Omental fat pad (tissue), 4 donors: Measurements from ENCODE around the gene DHRS11. TPM values are rescaled to one million over a fixed set of nuclear protein-coding genes. Genes with fewer than 3 reads are reported as not detected.

Source experiments
- ATAC-seq: fragments of 150-250 bp; one replicate; pipeline ENCODE4 v1.9.1; 2016; ENCODE audit warnings: mild to moderate bottlenecking, moderate library complexity; ENCODE audit not compliant: low FRiP score
- DNase-seq: peaks from one replicate; pipeline ENCODE4 v3.0.0-alpha.2; 2019; ENCODE audit warnings: low spot score
- total RNA-seq, 4 donors: library from RNA; depleted of rRNA; stranded (reverse); fragments of >200 nt; gene quantifications; one replicate each; pipeline ENCODE4 v1.1.0, GENCODE V29; 2016
- TF ChIP-seq, protein P1 (sequence below), 3 donors: fragments of 450-650 bp; IDR thresholded peaks; one replicate each; pipeline ENCODE4 v1.5.1; 2016 to 2017; ENCODE audit warnings: antibody characterized with exemption in 3 of 3, mild to moderate bottlenecking in 3 of 3, moderate library complexity in 2 of 3

The DHRS11 gene
- total RNA-seq, 4 donors from 2014 or later, result 5.6 to 19.8 (median 11.1) TPM

DNA sequence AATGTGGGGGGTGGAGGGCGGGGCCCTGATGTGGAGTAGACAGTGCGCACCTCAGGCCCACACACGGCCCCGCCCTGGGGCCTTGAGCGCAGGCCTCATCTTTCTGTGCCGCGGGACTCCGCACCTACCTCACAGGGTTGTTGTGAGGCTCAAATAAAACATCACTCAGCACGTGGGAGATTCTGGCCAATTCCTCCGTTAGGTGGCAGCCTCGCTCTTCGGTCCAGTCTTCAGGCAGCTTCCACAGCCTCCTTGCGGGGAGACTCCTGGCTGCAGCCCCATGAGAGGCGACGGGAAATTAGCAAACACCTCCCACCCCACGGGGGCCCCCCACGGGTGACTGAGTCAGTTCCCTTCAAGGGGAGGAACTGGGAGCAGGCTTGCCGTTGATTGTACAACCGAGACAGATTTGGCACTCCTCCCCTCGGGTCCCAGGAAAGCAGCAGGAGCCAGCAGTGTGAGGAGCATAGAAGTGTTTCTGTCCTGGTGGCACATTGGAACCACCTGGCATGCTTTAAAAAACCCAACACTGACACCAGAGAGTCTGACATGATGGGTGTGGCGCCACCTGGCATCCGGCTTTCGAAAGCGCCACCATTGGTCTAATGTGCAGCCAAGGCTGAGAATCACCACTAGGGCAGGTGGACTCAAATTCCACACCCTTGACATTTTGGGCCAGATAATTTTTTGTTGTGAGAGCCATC, 17.3 kb downstream of the DHRS11 start:
- ATAC-seq, result peak; percentile 68
- no peak for DNase-seq
- TF ChIP-seq, protein P1, sequence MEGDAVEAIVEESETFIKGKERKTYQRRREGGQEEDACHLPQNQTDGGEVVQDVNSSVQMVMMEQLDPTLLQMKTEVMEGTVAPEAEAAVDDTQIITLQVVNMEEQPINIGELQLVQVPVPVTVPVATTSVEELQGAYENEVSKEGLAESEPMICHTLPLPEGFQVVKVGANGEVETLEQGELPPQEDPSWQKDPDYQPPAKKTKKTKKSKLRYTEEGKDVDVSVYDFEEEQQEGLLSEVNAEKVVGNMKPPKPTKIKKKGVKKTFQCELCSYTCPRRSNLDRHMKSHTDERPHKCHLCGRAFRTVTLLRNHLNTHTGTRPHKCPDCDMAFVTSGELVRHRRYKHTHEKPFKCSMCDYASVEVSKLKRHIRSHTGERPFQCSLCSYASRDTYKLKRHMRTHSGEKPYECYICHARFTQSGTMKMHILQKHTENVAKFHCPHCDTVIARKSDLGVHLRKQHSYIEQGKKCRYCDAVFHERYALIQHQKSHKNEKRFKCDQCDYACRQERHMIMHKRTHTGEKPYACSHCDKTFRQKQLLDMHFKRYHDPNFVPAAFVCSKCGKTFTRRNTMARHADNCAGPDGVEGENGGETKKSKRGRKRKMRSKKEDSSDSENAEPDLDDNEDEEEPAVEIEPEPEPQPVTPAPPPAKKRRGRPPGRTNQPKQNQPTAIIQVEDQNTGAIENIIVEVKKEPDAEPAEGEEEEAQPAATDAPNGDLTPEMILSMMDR (IDR thresholded peaks at IDR 0.05), result no peak

DNA sequence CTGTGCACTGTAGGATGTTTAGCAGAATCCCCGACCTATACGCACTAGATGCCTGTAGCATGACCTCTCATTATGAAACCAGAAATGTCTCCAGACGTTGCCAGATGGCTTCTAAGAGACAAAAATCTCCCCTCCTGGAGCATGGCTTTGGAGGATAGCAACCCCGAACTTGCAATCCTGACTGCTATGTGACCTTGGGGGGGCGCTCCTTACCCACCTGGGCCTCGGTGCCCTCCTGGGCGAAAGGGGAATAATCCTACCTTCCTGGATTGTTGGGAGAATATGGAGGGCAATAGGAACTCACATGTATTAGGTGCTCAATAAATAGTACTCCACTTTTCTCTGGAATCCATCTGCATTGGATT, 17.8 kb downstream of the DHRS11 start:
- DNase-seq, result no peak
- TF ChIP-seq, protein P1 (IDR thresholded peaks at IDR 0.05), result no peak
- no peak for ATAC-seq

GRCh38 chr17:36610474-36610873, 18.8 kb downstream of the DHRS11 start:
- ATAC-seq (no peak), DNase-seq (no peak)
- TF ChIP-seq, protein P1 (IDR thresholded peaks at IDR 0.05), result no peak

- no peak for DNase-seq
- TF ChIP-seq, protein P1 (IDR thresholded peaks at IDR 0.05), result no peak
- no peak for ATAC-seq
These were observed 19.8 kb downstream of the DHRS11 start for GRCh38 chr17:36611345-36612072.

- TF ChIP-seq, protein P1 (IDR thresholded peaks at IDR 0.05), result no peak
- ATAC-seq (no peak), DNase-seq (no peak)
These were observed 20.6 kb downstream of the DHRS11 start for GRCh38 chr17:36612323-36612722.

- TF ChIP-seq, protein P1 (IDR thresholded peaks at IDR 0.05), result no peak
- DNase-seq (no peak), ATAC-seq (no peak)
These were observed 21.5 kb downstream of the DHRS11 start for GRCh38 chr17:36613155-36613554.

DNA sequence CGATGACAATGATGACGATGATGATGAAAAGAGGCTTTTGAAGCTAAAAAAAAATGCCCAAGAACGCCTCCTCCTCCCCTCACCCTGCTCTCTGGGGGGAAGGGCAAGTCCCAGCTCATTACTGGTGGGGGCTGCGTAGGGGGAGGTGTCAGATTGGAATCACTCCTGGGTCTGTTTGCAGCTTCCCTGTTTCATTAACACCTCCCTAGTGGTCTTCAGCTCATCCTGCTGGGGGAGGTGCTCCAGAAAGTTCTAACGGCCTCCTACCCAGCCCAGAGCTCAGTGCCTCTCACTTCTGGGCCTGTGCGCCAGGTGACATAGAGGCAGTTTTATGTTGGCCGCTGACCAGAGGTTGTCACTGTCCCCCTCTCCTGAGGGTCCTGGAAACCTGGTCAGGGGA, 22.4 kb downstream of the DHRS11 start:
- DNase-seq, result no peak
- ATAC-seq, result no peak
- TF ChIP-seq, protein P1 (IDR thresholded peaks at IDR 0.05), result no peak
